ENCODE measurements around the gene ATP5PB.

The ATP5PB gene

DNA sequence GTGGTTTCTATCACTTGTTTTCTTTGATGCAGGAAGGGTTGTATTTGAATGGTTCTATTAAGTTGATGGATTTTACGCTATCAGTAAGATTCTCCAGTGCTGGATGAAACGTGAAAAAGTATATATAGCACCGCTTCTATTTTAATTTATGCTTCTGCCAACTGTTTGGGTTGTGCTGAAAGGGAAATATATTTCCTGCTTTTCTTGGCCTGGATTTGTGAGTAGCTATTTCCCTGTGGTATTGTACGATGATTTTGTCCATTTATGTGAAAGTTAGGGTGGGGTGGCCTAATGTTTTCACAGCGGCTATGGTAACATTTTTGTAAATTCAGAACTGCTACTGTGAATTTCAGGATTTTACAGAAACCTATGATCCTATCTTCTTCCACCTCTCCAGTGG lies 24.8 kb downstream of the ATP5PB start:
- Mint-ChIP-seq H3K27ac (no peak overlapping the region), H3K4me1 (no peaks in the 10 kb centered on the region), H3K9me3 (no peaks in the 10 kb centered on the region), H3K36me3 (ENCODE audit: low read depth) (peaks cover 5% of the 10 kb centered on the region), H3K27me3 (ENCODE audit: low read depth) (no peaks in the 10 kb centered on the region), H3K4me3 (no peak overlapping the region)
- TF ChIP-seq, protein P1, sequence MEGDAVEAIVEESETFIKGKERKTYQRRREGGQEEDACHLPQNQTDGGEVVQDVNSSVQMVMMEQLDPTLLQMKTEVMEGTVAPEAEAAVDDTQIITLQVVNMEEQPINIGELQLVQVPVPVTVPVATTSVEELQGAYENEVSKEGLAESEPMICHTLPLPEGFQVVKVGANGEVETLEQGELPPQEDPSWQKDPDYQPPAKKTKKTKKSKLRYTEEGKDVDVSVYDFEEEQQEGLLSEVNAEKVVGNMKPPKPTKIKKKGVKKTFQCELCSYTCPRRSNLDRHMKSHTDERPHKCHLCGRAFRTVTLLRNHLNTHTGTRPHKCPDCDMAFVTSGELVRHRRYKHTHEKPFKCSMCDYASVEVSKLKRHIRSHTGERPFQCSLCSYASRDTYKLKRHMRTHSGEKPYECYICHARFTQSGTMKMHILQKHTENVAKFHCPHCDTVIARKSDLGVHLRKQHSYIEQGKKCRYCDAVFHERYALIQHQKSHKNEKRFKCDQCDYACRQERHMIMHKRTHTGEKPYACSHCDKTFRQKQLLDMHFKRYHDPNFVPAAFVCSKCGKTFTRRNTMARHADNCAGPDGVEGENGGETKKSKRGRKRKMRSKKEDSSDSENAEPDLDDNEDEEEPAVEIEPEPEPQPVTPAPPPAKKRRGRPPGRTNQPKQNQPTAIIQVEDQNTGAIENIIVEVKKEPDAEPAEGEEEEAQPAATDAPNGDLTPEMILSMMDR (IDR thresholded peaks at IDR 0.05; ENCODE audit: unreplicated experiment in 3 of 3) = no peak

DNA sequence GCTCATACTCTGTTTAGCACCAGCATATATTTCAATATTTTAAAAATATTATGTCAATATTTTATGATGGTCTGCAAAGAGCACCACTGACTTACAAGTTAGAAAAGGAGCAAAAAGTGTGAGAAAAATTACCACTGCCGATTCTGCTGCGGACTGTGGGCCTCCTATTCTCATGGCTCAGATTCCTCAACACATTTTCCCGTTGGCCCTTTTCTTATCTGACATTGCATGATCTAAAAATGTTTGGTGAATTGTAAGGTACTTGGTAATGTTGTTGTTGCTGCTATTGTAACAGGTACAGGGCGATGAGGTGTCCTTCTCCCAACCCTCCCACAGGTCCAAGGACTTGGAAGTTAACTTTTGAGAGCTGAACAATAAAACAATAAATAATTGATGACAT lies 25.3 kb downstream of the ATP5PB start:
- Mint-ChIP-seq H3K9me3 (no peaks in the 10 kb centered on the region), H3K36me3 (ENCODE audit: low read depth) (peaks cover 5% of the 10 kb centered on the region), H3K4me1 (no peaks in the 10 kb centered on the region), H3K27me3 (ENCODE audit: low read depth) (no peaks in the 10 kb centered on the region), H3K4me3 (no peak overlapping the region), H3K27ac (no peak overlapping the region)
- TF ChIP-seq, protein P1 (IDR thresholded peaks at IDR 0.05; ENCODE audit: unreplicated experiment in 3 of 3) = no peak

DNA sequence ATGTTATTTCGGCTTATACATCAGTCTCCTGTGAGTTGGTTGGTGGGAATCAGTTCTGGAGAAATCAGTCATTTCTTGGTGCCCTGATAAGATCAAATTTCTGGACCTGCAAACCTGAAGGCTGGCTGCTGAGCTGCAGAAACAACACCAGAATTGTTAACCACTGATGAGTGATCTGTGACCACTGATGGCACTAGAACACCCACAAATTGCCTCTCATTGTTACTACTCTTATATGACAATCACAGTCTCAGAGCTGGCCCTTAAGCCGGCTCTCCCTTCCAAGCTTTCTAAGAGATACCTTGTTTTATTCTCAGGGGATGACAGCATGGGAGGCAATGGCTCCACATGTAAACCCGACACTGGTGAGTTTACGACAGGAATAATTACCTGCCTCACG lies 26.4 kb downstream of the ATP5PB start:
- Mint-ChIP-seq H3K9me3 (no peaks in the 10 kb centered on the region), H3K27me3 (ENCODE audit: low read depth) (no peaks in the 10 kb centered on the region)
- TF ChIP-seq, protein P1 (IDR thresholded peaks at IDR 0.05; ENCODE audit: unreplicated experiment in 3 of 3) = no peak

DNA sequence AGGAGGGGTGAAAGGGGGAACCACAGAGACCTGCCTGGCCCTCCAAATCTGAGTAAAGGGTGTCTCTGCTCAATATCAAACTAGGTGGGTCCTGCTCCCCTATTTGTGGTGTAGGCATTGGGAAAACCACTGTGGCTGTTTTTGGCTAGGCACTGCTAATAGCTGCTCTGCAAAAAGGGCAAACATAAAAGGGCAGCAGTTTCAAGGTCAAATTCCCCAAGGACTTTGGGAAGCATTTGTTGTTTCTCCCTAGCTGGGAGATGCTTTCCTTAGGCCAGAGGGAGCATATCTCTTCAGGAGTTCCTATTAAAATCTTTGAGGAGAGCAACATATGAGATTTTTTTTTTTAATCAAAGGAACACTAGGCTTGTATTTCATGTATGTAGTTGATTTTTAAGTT lies 26.9 kb downstream of the ATP5PB start:
- Mint-ChIP-seq H3K27ac (no peak overlapping the region), H3K27me3 (ENCODE audit: low read depth) (no peaks in the 10 kb centered on the region), H3K36me3 (ENCODE audit: low read depth) (peaks cover 5% of the 10 kb centered on the region), H3K4me1 (peaks cover under 1% of the 10 kb centered on the region), H3K4me3 (no peak overlapping the region), H3K9me3 (no peaks in the 10 kb centered on the region)
- TF ChIP-seq, protein P1 (IDR thresholded peaks at IDR 0.05; ENCODE audit: unreplicated experiment in 3 of 3) = no peak

More for the DNA sequence above, 26.4 kb downstream of the ATP5PB start:
- Mint-ChIP-seq H3K4me3 (no peak overlapping the region), H3K4me1 (no peaks in the 10 kb centered on the region), H3K27ac (no peak overlapping the region), H3K36me3 (ENCODE audit: low read depth) (peaks cover 5% of the 10 kb centered on the region)

DNA sequence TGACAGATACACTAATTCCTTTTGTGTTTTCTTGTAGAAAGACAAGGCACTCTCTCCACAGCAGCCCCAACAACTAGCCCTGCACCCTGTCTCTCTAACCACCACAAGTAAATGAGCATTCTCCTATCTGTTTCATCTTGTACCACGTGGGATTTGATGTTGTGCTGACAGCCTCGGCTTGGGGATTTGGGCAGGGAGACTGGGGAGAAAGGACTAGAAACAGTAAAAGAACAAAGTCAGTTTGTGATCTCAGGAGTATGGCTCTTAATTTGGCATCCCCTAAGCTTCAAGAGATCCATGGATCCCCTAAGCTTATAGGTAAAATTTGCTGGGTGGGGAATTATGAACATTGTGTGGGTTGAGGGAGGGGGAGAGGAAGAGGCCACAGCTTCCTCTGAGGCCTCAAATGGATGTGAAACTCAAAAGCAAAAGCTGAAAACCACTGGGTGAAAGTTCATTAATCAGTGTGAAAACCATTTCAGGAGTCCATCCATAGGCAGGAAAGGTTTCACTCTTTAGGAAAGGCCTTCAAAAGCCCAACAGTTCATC lies 27.6 kb downstream of the ATP5PB start:
- no peak overlapping the region for H3K27ac Mint-ChIP-seq
- no peaks in the 10 kb centered on the region for H3K9me3 Mint-ChIP-seq
- H3K36me3 Mint-ChIP-seq (ENCODE audit: low read depth) = peaks cover 5% of the 10 kb centered on the region
- peaks cover 7% of the 10 kb centered on the region for H3K4me1 Mint-ChIP-seq
- TF ChIP-seq, protein P1 (IDR thresholded peaks at IDR 0.05; ENCODE audit: unreplicated experiment in 3 of 3) = no peak
- H3K27me3 Mint-ChIP-seq (ENCODE audit: low read depth) = no peaks in the 10 kb centered on the region
- H3K4me3 Mint-ChIP-seq = no peak overlapping the region

DNA sequence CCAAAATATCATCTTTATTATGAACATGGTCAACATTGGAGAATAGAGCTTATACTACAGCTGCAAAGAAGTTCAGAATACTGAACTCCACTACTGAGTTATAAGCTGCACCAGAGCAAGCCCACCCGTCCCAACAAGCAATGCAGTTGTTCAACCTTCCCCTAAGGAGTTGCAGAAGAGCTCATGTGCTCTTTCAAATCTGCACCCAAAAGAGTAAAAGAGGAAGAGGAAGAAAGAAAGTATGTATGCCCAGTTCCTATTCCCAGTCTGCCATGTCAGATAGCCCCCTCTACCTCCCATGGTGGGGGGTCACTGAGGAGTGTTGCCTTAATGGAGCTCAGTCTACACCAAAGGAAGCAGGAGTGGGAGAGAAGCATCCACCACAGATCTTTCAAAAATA lies 31.4 kb downstream of the ATP5PB start:
- H3K4me3 Mint-ChIP-seq = no peak overlapping the region

More for the DNA sequence above, 31.4 kb downstream of the ATP5PB start:
- no peak overlapping the region for H3K27ac Mint-ChIP-seq
- H3K36me3 Mint-ChIP-seq (ENCODE audit: low read depth) = no peaks in the 10 kb centered on the region
- H3K9me3 Mint-ChIP-seq = no peaks in the 10 kb centered on the region
- TF ChIP-seq, protein P1 (IDR thresholded peaks at IDR 0.05; ENCODE audit: unreplicated experiment in 3 of 3) = no peak
- H3K27me3 Mint-ChIP-seq (ENCODE audit: low read depth) = no peaks in the 10 kb centered on the region
- peaks cover 17% of the 10 kb centered on the region for H3K4me1 Mint-ChIP-seq

Measured in nephron (organoid).